NCI-H2171 (cell line): ENCODE measurements around the gene MDFI.

Source experiments
- DNase-seq: peaks from one replicate; lab custom pipeline; 2025; lab: John Stamatoyannopoulos, UW

The MDFI gene

DNA sequence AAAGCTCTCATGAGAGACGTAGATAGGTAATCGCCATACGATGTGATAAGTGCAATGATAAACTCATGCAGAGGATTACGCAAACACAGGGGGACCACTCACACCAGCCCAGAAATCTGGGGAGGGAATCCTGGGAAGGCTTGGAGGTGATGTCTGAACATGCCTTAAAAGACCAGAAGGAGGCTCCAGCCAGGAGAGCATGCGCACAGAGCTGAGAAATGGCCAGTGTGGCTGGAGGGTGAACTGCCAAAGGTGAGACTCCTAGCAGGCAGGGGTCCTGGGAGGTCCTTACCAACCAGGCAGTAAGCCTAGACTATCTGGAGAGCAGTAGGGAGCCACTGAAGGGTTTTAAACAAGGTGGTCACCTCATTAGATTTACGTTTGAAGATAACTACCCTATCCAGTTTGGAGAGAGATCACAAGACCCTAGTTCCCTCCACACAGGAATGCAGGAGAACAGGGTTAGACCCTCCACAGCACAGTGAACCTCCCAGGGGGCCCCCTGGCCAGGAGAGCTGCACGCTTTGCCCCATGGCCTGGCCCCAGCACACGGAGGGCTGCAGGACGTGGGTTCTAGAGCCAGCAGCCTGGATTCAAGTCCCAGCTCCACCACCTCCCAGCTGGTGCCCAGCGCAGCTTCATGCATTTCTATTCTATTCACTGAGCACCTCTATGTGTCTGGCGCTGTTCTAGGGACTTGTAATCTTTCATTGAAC, 13.1 kb downstream of the MDFI start:
- no peak for DNase-seq

DNA sequence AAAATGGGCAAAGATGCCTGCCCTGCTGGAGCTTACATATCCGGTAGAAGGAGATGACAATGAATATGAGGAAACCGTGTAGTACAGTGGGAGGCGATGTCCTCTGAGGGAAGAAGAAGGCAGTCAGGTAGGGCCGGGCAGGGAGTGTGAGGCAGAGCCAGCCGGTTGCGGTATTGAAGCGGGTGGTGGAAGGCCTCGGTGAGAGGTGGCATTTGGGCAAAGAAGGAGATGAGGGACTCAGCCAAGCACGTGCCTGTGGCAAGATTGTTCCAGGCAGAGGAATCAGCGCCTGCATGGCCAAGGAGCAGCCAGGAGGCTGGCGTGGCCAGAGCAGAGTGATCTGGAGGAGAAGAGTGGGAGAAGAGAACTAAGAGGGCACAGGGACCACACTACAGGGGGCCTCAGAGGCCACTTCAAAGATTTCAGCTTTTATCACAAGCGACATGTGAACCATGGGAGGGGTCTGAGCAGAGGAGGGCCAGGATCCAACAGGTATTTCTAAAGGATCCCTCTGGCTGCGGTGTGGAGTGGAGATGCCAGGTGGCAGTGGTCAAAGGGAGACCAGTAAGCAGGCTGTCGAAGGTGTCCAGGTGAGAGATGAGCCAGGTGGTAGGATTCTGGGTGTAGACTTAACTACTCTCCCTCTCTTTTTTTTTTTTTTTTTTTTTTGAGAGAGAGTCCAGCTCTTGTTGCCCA, 13.8 kb downstream of the MDFI start:
- no peak for DNase-seq

DNA sequence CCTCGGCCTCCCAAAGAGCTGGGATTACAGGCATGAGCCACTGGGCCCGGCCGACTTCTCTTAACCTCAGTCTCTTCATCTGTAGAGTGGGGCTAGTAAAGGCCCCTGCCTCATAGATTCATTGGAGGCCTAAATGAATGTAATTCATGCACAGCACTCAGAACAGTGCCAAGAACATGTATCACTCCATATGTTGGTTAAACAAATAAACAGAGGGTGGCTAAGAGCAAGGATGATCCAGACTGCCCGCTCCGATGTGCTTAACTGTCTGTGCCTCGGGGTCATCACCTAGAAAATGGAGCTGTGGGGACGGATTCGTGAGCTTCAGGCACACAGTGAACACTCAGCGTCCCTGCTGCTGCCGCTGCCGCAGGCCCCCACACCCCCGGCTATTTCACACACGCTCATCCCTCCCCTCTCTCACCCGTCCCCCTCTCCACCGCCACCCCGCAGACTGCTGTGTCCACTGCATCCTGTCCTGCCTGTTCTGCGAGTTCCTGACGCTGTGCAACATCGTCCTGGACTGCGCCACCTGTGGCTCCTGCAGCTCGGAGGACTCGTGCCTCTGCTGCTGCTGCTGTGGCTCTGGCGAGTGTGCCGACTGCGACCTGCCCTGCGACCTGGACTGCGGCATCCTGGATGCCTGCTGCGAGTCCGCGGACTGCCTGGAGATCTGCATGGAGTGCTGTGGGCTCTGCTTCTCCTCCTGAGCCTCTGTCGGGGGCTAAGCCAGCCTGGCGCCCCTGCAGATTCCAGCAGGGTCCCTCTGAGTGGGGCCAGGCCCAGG, 14.8 kb downstream of the MDFI start:
- DNase-seq: no peak

DNA sequence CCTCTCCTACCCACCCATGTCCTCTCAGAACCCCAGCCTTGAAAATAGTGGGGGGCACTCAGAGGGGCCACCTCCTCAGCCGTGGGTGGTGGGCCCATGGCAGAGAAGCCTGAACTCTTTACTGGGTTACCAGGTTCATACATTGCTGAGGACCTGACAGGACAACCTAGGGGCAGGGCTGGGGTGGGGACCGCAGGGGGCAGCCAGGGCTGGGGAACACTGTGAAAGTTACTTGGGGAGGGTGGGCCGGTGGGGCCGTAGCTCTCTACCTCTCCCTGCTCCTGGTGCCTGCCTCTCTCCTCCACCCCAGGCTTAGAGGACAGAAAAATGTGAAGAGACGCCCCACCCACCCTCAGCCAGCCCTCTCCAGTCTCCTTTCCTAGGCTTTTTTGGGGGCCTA, 15.4 kb downstream of the MDFI start:
- DNase-seq: no peak

DNA sequence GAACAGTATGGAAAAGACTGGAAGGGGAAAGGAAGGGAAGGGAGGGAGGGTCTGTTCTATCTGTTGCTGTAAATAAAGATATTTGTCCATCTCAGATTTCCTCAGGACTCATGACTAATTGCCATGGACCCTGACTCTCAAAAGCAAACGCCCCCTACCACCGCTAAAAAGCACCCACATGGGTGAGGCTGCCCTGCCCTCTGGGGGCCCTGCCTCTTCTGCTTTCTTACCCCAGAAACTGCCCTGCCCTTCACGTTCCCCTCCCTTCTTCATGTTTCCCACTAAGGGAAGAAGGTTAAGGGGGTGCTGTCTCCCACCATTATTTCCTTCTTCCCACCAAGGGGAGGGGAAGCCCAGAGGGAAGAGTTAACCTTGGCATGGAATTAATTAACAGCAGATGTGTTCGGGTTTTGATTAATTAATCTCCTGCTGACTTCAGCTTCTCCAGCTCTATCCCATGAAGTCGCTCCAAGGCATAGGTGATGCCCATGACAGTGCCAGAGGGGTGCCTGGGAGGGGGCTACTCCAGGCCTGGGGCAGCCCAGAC, 16.0 kb downstream of the MDFI start:
- DNase-seq: no peak

DNA sequence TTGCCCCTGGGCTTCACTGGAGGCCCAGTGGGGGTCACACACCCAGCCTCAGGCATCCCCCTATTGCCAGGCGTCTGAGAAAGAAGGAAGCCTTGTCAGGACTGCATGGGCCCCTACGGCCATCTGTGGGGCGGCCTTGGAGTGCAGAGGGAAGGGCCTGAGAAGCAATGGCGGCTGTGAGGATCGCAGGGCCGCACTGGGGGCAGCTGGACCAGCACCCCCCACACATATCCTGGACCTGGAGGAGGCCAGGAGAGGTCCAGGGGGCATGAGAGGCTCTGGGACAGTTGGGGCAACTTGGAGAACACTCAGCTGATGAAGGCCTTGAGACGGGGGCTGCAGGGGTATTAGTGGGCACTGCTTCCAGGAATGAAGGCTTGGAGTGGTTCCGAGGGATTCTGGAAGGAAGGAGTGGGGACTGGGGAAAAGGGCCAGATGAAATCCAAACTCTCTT, 16.5 kb downstream of the MDFI start:
- no peak for DNase-seq

DNA sequence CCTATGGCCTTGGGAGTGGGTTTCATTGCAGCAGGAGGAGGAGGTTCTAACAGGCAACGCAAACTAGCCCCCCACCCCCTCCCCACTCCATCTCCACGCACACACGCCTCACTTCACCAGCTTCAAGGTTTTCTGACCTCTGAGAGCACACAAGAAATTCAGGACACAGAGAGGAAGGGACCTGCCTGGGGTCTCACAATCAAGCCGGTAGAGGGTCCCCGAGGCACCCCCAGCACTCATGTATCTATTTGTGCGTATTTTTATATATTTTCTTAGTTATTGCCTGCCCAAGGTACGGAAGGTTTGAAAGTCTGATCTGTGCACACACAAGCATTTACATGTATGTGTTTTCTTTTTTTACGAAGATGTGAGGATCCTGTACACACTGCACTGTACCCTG, 16.9 kb downstream of the MDFI start:
- no peak for DNase-seq

DNA sequence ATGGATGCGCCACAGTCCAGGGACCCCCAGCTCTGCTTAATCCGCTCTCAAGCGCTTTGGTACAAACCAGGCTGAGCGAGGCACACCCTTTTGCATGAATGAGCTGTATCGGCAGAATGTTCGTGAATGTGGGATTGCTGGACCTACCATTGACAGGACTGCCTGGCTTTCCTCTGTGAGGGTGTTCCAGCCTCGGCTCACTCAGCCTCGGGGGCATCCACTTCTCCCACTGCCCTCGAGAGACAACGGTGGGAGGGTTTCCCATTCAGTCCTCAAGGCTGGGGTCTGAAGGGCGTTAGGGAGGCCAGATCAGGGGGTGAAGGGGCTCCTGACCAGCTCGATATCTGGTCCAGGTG, 17.4 kb downstream of the MDFI start:
- no peak for DNase-seq

DNA sequence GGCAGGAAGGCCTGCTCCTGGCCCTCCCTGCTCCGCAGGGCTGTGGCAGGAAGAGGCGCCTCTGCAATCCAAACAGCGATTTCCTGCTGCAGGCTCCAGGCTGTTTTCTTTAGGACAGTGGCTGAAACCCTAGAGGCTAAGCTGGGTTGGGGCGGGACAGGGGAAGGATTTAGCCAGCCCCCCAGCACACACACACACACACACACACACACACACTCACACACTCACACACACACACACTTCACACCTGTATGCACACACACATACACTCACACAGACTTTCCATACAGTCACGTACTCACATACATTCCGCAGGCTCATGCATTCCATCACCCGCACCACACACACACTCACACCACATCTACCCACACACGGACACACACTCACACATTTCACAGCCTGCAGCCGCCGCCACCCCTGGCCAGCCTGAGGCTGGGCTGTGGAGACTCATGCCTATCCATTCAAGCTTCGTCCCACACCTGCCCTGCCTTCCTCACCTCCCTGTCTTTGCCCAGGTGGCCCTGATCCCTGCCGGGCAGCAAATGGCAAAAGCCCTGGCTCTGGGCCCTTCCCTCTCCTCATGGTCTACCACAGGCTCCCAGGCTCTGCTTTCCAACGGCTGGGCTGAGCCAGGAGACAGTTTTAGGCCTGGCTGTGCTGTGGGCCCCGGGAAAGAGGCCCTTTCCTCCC, 17.9 kb downstream of the MDFI start:
- DNase-seq: no peak

DNA sequence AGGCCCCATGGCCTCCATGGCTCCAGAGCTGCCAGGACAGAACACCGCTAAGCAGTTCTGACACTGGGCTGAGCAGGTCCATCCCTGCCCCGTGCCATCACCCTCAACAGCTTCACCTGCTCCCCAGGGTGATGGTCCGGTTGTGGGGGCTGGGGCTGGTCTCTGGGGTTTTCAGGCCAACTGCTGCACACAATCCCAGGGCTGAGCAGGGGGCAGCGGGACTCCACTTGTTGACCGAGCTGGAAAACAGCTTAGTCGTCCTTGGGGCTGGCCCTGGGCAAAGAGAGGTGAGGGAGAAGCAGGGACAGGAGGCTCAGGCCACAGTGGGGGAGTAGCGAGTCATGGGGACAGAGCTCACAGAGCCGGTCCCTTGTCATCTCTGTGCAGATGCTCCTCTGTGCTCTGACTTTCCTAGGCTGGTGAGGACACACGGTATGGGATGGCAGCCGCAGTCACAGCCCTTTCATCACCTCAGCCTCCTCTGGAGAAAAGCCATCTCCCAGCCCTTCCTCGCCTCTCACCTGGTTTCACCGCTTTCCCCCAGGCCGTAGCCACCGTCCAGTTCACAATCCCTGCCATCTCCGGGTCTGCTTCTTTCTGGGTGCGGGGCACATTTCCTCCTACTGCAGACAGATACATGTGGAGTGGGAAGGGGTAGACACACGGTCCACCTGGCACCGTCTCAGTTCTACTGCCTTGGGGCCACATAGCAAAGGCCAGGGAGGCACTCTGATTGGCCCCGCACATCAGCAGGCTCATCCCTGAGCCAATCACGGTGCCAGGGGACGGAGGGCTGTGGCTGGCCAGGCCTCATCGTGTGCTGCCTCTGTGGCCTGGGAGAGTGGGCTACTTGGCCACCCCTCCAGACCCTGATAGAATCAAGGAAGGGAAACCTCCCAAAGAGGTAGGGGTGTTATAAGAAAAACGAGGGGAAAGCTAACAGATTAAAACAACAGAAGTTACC, 19.1 kb downstream of the MDFI start:
- DNase-seq: no peak

DNA sequence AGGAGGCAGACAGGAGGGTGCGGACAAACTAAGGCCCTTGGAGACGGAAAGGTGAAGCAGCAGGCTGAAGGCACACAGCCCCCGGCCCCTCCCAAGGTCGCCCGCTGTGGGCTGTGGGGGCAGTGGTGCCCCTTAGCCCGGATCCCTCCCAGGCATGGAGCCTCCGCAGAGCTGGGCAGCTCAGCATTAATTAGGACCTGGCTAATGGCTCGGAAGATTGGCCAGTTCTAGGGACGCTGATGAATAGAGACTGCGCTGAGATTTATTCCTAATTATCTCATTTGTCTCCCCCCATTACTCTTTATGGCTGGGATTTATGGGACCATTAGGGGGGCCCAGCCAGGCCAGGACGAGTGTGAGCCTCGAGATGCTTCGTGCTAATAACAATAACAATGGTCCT, 20.4 kb downstream of the MDFI start:
- no peak for DNase-seq

DNA sequence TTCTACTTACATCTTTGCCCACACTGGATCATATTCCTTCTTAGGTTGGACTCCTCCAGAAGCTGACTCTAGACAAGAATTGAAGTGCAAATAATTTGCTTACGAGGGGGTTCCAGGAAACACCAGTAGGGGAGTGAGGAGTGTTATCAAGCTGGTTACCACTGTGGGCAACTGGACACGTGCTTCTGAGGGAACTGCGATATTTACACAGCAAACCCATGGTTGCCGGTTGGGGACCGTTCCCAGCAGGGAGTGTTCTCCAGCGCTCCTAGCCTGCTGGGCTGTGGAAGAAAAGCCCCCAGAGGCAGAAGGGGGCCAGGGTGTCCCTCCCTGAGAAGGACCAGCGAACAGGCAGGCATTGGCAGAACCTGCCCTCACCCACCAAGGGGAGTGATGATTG, 21.7 kb downstream of the MDFI start:
- no peak for DNase-seq

DNA sequence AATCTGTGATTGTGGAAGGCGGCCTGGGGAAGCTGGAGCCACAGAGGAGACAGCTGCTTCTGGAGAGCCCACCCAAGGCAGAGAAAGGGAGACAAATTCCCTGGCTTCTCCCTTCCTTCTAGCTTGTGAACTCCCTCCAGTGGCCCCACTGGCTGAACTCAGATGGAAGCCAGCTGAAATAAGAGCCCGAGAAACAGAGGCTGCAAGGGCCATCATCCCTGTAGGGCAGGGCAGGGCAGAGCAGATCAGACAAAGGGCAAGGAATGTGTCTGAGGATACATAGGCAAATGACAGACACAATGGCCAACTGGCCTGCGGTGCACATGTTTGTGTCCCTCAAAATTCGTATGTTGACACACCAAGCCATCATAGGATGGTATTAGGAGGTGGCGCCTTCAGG, 25.3 kb downstream of the MDFI start:
- no peak for DNase-seq

DNA sequence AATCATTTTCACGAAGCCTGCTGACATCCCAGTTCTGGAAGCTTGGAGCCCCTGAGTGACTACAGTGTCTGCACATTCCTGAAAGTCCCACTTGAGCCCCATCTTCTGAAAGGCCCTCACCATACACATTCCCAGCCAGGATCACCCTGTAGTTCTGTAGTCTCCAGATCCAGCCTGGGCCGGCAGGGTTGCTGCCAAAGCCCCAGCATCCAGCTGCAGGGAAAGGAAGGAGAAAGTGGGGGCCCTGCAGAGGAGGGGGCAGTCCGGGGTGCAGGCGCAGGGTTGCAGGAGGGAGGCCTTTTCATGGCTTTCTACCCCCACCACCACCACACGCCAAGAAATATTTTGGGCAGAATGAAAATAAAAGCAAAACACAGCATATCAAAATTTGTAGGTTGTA, 26.0 kb downstream of the MDFI start:
- no peak for DNase-seq

DNA sequence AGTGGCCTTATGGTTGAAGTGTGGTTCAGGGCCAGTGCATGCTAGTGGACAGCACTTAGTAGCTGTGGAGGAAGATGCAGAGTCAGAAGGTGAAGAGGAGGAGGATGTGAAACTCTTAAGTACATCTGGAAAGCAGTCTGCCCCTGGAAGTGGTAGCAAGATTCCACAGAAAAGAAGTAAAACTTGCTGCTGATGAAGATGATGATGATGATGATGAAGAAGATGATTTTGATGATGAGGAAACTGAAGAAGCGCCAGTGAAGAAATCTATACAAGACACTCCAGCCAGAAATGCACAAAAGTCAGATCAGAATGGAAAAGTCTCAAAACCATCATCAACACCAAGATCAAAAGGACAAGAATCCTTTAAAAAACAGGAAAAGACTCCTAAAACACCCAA, 28.9 kb downstream of the MDFI start:
- DNase-seq: no peak

DNA sequence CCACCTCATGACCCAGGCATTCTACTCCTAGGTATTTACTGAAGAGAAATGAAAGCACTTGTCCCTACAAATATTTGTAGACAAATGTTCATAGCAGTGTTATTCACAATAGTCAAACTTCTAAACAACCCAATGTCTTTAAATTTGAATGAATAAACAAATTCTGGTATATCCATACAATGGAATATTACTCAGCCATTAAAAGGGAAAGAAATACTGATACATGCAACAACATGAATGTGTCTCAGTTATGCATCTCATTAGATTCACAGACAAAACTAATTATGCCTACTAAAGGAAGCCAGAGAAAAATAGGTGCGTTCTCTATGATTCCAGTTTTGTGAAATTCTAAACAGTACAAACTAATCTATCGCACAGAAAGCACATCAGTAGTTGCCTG, 30.7 kb downstream of the MDFI start:
- no peak for DNase-seq

DNA sequence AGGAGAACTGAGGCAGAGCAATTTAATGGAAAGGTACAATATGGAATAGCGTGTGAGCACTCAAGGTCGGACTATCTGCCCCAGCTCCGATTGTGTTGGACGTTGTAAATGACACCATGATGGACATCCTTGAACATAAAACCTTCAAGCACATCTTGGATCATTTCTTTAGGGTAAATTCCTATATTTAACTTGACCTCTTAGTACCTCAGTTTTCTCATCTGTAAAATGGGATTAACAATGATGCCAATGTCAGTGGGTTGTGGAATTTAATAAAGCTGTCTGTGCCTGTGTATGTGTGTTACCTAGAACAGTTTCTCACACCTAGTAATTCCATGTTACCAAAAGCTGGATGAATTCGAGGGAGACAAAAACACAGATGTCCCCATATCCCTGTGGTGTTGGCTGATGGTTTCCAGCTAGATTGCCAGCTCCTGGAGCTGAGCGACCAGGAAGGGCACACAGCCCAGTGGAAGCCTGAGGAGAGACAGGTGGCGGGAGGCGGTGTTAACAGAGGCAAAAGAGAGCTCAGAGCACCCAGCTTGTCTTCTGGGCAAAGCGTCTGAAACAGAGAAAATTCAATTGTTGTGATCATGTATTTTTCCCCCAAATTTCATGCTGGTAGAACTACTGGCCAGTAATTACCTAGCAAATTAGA, 32.6 kb downstream of the MDFI start:
- DNase-seq: peak; percentile 58

DNA sequence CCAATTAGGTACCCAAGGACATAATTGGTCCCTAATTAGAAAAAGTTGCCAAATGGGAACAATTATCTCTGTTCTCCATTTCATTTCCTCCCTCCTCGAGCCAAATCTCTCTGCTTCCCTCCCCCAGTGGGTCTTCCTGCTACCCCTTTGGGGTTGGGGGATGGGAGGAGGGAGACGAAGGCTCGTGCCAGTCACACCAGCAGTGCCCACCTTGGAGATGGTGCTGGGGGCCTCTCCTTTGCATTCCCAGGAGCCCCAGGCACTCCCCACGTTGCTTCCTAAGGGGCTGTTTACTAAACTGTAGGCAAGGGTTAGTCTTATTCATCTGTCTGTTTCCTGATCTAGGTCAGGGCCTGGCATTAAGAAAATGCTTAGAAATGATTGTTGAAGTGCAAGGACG, 33.1 kb downstream of the MDFI start:
- DNase-seq: no peak

DNA sequence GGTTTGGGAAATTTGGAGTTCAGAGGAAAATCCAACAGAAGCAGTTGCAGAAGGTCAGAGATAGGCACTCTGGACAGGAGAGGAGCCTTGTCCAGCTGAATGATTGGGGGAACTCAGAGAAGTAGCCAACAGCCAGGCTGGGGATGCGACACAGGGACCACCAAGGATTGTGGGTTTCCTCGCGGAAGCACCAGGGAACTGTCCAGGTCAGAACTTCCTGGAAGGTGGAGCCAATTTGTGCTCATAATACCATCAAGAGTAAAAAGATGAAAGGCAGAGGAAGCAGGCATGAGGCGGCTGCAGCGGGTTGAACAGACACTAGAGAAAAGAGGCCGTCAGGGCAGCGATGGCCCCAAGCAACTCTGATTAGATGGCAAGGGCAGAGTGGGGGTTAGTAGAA, 33.7 kb downstream of the MDFI start:
- DNase-seq: no peak
